H1 (cell line): Measurements from ENCODE around the gene TRAF3IP3. TPM values are rescaled to one million over a fixed set of nuclear protein-coding genes. Genes with fewer than 3 reads are reported as not detected.

ENCODE experiments used
- KDM1A ChIP-seq: fragments of 200-600, 300-600 bp; sonication (generic); IDR thresholded peaks from 2 replicates; pipeline ENCODE4 v1.7.1; 2016; ENCODE audit warnings: mild to moderate bottlenecking, low read length, borderline replicate concordance
- NRF1 ChIP-seq: IDR thresholded peaks from 2 replicates; pipeline ENCODE4 v1.6.1; 2011; ENCODE audit warnings: mild to moderate bottlenecking, low read depth, low read length, improper control_type of control experiment
- PHF8 ChIP-seq: fragments of 200-600 bp; sonication (generic); conservative IDR thresholded peaks from 2 replicates; pipeline ENCODE4 v1.7.1; 2012; ENCODE audit warnings: low read depth, mild to moderate bottlenecking, inconsistent platforms, low read length, moderate library complexity
- RXRA ChIP-seq: IDR thresholded peaks from 2 replicates; pipeline ENCODE4 v1.6.1; 2011; ENCODE audit warnings: low read depth, mild to moderate bottlenecking, low read length, moderate library complexity; ENCODE audit not compliant: insufficient read depth
- SIRT6 ChIP-seq: IDR thresholded peaks from one replicate; pipeline ENCODE4 v1.7.1; 2012; ENCODE audit warnings: low read length, inconsistent platforms
- polyA plus RNA-seq, 7 experiments: library from polyadenylated mRNA; depleted of rRNA in 3 of 7; stranded (reverse) in 5 of 7; unstranded in 2 of 7; fragments of >200 nt in 5 of 7; fragments of 200-250 nt in 2 of 7; gene quantifications; 1 replicate in 5 of 7; 2 replicates in 1 of 7; 4 replicates in 1 of 7; pipeline versions ENCODE4 v1.2.1 to v1.2.3, GENCODE V29; 2011 to 2013; ENCODE audit warnings: missing spikeins in 2 of 7, mixed read lengths in 2 of 7
- total RNA-seq: library from RNA; stranded (reverse); fragmentation: NEBNext Ultra II Directional; extraction: Animal tissue kit (Norgen Biotek cat#: 25700); gene quantifications from 2 replicates; pipeline ENCODE4 v1.2.1, GENCODE V29; 2021
- TF ChIP-seq, protein P1 (sequence below): fragments of 300-600 bp; sonication (generic); IDR thresholded peaks from 2 replicates; pipeline ENCODE4 v1.7.1; 2012; ENCODE audit warnings: low read length, moderate library complexity, mild to moderate bottlenecking, inconsistent platforms; ENCODE audit not compliant: insufficient replicate concordance
- TF ChIP-seq, protein P2 (sequence below): IDR thresholded peaks from 2 replicates; pipeline ENCODE4 v1.6.1; 2012; ENCODE audit warnings: low read length, inconsistent platforms

The TRAF3IP3 gene
- total and polyA plus RNA-seq, 2 of the 8 experiments (the other 6 are each of a cell fraction or from before 2014, with no cell fraction given), result not detected

DNA sequence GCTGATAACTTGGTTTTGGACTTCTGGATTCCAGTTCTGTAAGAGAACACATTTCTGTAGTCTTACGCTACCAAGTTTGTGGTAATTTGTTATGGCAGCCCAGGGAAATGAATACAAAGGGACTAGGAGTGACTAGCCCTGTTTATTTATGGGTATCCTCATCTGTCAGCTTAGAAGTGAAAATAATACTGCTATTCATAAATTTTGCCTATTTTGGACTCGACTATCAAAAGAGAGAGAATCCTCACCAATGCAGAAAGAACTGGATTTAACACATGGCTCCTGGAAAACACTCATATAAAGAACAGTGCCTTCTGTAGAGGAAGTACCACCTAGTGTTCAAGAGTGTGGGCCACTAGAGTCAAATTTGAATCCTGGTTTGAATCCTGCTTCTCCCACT lies 28.6 kb upstream of the TRAF3IP3 start (continued):
- TF ChIP-seq, protein P1, sequence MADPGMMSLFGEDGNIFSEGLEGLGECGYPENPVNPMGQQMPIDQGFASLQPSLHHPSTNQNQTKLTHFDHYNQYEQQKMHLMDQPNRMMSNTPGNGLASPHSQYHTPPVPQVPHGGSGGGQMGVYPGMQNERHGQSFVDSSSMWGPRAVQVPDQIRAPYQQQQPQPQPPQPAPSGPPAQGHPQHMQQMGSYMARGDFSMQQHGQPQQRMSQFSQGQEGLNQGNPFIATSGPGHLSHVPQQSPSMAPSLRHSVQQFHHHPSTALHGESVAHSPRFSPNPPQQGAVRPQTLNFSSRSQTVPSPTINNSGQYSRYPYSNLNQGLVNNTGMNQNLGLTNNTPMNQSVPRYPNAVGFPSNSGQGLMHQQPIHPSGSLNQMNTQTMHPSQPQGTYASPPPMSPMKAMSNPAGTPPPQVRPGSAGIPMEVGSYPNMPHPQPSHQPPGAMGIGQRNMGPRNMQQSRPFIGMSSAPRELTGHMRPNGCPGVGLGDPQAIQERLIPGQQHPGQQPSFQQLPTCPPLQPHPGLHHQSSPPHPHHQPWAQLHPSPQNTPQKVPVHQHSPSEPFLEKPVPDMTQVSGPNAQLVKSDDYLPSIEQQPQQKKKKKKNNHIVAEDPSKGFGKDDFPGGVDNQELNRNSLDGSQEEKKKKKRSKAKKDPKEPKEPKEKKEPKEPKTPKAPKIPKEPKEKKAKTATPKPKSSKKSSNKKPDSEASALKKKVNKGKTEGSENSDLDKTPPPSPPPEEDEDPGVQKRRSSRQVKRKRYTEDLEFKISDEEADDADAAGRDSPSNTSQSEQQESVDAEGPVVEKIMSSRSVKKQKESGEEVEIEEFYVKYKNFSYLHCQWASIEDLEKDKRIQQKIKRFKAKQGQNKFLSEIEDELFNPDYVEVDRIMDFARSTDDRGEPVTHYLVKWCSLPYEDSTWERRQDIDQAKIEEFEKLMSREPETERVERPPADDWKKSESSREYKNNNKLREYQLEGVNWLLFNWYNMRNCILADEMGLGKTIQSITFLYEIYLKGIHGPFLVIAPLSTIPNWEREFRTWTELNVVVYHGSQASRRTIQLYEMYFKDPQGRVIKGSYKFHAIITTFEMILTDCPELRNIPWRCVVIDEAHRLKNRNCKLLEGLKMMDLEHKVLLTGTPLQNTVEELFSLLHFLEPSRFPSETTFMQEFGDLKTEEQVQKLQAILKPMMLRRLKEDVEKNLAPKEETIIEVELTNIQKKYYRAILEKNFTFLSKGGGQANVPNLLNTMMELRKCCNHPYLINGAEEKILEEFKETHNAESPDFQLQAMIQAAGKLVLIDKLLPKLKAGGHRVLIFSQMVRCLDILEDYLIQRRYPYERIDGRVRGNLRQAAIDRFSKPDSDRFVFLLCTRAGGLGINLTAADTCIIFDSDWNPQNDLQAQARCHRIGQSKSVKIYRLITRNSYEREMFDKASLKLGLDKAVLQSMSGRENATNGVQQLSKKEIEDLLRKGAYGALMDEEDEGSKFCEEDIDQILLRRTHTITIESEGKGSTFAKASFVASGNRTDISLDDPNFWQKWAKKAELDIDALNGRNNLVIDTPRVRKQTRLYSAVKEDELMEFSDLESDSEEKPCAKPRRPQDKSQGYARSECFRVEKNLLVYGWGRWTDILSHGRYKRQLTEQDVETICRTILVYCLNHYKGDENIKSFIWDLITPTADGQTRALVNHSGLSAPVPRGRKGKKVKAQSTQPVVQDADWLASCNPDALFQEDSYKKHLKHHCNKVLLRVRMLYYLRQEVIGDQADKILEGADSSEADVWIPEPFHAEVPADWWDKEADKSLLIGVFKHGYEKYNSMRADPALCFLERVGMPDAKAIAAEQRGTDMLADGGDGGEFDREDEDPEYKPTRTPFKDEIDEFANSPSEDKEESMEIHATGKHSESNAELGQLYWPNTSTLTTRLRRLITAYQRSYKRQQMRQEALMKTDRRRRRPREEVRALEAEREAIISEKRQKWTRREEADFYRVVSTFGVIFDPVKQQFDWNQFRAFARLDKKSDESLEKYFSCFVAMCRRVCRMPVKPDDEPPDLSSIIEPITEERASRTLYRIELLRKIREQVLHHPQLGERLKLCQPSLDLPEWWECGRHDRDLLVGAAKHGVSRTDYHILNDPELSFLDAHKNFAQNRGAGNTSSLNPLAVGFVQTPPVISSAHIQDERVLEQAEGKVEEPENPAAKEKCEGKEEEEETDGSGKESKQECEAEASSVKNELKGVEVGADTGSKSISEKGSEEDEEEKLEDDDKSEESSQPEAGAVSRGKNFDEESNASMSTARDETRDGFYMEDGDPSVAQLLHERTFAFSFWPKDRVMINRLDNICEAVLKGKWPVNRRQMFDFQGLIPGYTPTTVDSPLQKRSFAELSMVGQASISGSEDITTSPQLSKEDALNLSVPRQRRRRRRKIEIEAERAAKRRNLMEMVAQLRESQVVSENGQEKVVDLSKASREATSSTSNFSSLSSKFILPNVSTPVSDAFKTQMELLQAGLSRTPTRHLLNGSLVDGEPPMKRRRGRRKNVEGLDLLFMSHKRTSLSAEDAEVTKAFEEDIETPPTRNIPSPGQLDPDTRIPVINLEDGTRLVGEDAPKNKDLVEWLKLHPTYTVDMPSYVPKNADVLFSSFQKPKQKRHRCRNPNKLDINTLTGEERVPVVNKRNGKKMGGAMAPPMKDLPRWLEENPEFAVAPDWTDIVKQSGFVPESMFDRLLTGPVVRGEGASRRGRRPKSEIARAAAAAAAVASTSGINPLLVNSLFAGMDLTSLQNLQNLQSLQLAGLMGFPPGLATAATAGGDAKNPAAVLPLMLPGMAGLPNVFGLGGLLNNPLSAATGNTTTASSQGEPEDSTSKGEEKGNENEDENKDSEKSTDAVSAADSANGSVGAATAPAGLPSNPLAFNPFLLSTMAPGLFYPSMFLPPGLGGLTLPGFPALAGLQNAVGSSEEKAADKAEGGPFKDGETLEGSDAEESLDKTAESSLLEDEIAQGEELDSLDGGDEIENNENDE, result no peak
- TF ChIP-seq SIRT6 (no peak), NRF1 (no peak), PHF8 (no peak), KDM1A (no peak), RXRA (no peak)
- TF ChIP-seq, protein P2, sequence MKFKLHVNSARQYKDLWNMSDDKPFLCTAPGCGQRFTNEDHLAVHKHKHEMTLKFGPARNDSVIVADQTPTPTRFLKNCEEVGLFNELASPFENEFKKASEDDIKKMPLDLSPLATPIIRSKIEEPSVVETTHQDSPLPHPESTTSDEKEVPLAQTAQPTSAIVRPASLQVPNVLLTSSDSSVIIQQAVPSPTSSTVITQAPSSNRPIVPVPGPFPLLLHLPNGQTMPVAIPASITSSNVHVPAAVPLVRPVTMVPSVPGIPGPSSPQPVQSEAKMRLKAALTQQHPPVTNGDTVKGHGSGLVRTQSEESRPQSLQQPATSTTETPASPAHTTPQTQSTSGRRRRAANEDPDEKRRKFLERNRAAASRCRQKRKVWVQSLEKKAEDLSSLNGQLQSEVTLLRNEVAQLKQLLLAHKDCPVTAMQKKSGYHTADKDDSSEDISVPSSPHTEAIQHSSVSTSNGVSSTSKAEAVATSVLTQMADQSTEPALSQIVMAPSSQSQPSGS, result no peak
